DOHH2 (cell line): ENCODE data around the gene ACOT11.
"Not testable (repeated sequence)": the region's sequence is repeated elsewhere in the genome, so short reads cannot be mapped to it uniquely, and the experiment has no call there.

Source experiments
- CTCF ChIP-seq: fragments of 200-600 bp; sonication (generic); IDR thresholded peaks from one replicate; pipeline ENCODE4 v1.5.1; 2014; ENCODE audit warnings: antibody characterized with exemption, mild to moderate bottlenecking, low read depth, low read length; ENCODE audit not compliant: poor library complexity, severe bottlenecking
- EZH2phosphoT487 ChIP-seq: fragments of 200-600 bp; sonication (generic); IDR thresholded peaks from 2 replicates; pipeline ENCODE4 v1.6.1; 2017; ENCODE audit warnings: borderline replicate concordance, mild to moderate bottlenecking, antibody characterized with exemption, low read length, moderate library complexity, mixed read lengths

GRCh38 chr1:54513921-54514580 is 34.0 kb upstream of the ACOT11 start:
- TF ChIP-seq CTCF, EZH2phosphoT487: not testable (repeated sequence)
